AG09319 (cell line): ENCODE results near the gene CFDP1.

Experiments used
- DNase-seq: peaks from one replicate; pipeline ENCODE4 v3.0.0-alpha.2; 2010; ENCODE audit warnings: low read depth; ENCODE audit errors: extremely low read depth
- TF ChIP-seq, protein P1 (sequence below): IDR thresholded peaks from 2 replicates; pipeline ENCODE4 v1.5.1; 2011; ENCODE audit warnings: low read depth, mild to moderate bottlenecking, inconsistent platforms, low read length, moderate library complexity

Gene CFDP1

DNA sequence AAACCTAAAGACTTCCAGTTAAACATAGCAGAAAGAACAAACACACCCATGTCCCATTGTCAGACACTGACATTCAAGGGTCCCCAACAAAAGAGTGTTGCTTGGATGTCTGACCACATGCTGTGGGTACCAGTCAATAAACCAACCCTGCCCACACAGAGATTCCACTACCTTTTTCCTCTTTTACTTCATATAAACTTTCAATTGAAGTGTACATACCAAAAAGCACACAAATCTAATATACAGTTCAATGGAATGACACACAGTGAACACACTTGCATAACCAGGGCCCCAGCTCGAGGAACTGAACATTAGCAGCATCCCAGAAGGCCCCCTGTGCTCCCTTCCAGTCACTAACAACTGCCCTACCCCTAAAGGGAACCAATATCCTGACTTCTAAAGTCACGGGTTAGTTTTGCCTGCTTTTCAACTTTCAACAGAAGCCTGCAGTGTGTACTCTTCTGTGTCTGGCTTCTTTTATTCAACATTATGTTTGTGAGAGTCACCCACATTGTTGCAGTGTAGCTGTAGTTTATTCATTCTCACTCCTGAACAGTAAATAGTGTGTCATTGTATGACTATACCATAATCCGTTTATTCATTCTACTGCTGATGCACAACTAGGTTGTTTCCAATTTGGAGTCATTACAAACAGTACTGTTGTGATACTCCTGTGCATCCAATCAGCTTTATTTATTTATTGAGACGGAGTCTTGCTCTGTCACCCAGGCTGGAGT, 18.0 kb downstream of the CFDP1 start:
- DNase-seq: no peak
- TF ChIP-seq, protein P1, sequence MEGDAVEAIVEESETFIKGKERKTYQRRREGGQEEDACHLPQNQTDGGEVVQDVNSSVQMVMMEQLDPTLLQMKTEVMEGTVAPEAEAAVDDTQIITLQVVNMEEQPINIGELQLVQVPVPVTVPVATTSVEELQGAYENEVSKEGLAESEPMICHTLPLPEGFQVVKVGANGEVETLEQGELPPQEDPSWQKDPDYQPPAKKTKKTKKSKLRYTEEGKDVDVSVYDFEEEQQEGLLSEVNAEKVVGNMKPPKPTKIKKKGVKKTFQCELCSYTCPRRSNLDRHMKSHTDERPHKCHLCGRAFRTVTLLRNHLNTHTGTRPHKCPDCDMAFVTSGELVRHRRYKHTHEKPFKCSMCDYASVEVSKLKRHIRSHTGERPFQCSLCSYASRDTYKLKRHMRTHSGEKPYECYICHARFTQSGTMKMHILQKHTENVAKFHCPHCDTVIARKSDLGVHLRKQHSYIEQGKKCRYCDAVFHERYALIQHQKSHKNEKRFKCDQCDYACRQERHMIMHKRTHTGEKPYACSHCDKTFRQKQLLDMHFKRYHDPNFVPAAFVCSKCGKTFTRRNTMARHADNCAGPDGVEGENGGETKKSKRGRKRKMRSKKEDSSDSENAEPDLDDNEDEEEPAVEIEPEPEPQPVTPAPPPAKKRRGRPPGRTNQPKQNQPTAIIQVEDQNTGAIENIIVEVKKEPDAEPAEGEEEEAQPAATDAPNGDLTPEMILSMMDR: no peak

DNA sequence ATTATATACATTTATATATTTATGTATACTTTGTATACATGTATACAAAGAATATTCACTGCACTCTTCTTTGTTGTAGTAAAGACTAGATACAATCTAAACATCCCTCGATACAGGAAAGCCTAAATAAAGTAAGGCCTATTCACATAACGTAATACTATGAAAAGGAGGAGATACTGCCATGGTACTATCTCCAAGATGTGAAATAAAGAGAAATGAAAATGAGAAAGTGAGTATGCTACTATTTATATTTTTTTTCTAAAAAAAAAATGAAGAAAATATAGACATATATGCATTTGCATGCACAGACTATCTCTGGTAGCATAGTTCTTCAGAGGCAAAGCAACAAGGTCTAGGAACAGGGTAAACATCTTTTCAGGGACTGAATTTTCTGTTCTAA, 19.4 kb downstream of the CFDP1 start:
- no peak for DNase-seq
- TF ChIP-seq, protein P1: no peak

DNA sequence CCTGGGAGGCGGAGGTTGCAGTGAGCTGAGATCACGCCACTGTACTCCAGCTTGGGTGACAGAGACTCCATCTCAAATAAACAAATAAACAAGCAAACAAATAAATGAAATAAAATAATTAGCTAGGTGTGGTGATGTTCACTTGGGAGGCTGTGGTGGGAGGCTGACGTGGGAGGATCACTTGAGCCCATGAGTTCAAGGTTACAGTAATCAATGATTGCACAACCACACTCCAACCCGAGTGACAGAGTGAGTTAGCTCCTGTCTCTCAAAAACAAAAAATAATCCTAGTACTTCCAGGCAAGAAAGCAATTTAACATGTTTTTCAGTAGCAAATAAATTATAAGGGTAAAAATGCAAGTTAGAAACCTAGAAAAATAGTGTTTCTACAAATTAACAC, 26.4 kb downstream of the CFDP1 start:
- DNase-seq: no peak
- TF ChIP-seq, protein P1: no peak

DNA sequence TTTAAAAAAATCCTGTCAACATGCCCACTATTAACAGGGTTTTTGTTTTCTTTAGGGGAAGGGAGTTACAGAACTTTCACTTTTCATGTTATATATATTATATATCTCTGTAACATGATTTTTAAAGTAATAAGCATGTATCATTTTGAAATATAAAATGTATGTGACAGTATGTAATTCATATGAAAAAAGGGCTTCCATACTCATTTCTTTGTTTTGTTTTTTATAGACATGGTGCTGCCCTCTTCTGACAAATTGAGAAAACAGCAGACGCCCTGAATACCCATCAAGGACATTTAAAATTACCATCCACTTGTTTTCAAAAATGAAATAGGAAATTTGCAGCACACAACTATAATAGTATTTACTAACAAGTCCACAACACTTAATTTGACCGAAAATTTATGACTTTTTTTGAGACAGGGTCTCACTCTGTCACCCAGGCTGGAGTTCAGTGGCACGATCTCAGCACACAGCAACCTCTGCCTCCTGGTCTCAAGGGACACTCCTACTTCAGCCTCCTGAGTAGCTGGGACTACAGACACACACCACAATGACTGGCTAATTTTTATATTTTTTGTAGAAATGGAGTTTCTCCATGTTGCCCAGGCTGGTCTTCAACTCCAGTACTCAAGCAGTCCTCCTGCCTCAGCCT, 30.4 kb downstream of the CFDP1 start:
- TF ChIP-seq, protein P1: peak; percentile 65
- DNase-seq: no peak

DNA sequence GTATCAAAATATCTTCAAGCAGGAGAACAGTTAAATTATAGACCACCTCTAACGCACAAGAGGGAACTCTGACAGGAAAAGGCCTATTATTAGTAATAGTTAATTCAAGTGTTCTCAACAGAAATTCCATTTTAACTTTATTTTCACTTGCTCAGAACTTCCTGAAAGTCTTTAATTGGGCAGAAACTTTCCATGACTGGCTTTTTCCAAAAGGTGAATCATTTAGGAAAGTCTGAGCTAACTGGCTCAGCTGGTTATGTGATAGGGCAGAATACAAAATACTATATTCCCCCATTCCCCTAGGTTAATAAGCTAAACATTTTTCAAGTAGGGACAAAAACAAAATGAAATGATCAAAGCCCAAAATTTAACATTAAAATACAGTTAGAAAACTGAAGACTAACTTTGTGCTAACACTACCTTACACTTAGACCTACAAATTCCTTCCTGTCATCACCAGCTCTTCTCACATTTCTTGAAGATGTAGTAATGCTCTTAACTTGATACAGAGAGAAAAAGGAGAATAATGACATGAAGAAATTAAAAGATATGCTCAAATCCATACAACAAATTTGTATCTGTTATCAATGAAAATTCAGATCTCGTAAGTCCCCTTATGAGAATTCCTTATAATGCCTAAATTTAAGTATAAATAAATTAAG, 31.0 kb downstream of the CFDP1 start:
- DNase-seq: no peak

DNA sequence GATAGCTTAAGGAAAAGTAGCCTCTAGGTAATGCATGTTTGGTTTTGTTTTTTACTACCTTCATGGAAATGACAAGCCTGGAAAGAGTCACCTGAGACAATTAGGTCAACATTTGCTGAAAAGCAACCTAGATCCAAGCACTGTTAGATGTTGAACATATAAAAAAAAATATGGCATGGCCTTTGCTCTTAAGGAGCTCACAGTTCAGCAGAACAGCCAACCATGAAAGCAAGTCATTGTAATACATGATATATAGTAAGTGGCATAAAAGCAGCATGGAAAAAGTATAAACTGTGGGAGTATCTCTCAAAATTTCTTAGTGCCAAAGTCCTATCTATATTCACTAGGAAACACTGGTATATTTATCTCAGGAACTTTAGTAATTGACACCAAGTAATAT, 31.6 kb downstream of the CFDP1 start:
- TF ChIP-seq, protein P1: no peak
- no peak for DNase-seq

More for the DNA sequence above, 31.0 kb downstream of the CFDP1 start:
- TF ChIP-seq, protein P1: no peak

DNA sequence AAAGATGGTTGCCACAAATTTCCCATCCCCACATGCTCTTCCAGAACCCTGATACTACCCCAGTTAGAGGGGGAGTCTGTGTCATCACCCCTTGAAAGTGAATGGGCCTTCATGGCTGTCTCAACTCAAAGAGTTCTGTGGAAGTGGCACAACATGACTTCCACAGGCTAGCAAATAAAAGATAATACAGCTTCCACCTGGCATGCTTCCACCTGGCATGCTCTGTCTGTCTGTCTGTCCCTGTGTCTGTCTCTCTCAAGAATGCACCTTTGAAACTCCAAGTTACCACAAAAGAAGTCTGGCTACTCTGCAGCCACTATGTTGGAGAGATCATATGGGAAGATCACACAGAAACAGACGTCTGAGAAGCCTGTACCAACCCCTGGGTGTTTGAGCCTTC, 35.0 kb downstream of the CFDP1 start:
- TF ChIP-seq, protein P1: no peak
- DNase-seq: no peak
